HG03159 (cell line): ENCODE data around the gene RAD51.

Experiments
- ATAC-seq: cut with Tn5 transposase; IDR thresholded peaks from one replicate; pipeline ENCODE4 v1.9.1; 2021; ENCODE audit warnings: mild to moderate bottlenecking, moderate library complexity; ENCODE audit not compliant: unreplicated experiment

Gene RAD51

GRCh38 chr15:40759961-40760360, 65.0 kb downstream of the RAD51 start:
- ATAC-seq = no peak

- ATAC-seq = no peak
Observed at GRCh38 chr15:40762919-40763800, 68.2 kb downstream of the RAD51 start.

- ATAC-seq = peak; percentile 44
Observed at GRCh38 chr15:40763801-40764628, 69.0 kb downstream of the RAD51 start, which contains the start of gene GCHFR. GCHFR (plus strand) TSS chr15:40764068; CDS start chr15:40764181, 113 bp downstream.

GRCh38 chr15:40764629-40765103, 69.7 kb downstream of the RAD51 start:
- no peak for ATAC-seq

GRCh38 chr15:40766194-40766815, 71.3 kb downstream of the RAD51 start:
- no peak for ATAC-seq

GRCh38 chr15:40766906-40767837, 72.2 kb downstream of the RAD51 start:
- no peak for ATAC-seq

- ATAC-seq = no peak
Observed at GRCh38 chr15:40767838-40768500, 73.0 kb downstream of the RAD51 start.

- no peak for ATAC-seq
Observed at GRCh38 chr15:40768521-40769273, 73.7 kb downstream of the RAD51 start.

- no peak for ATAC-seq
Observed at GRCh38 chr15:40769274-40770146, 74.5 kb downstream of the RAD51 start, which contains the start of gene C15orf62. C15orf62 (plus strand) TSS chr15:40769980; CDS start chr15:40770496, 516 bp downstream.

GRCh38 chr15:40770147-40770721, 75.3 kb downstream of the RAD51 start:
- ATAC-seq = no peak

- no peak for ATAC-seq
Observed at GRCh38 chr15:40771242-40771641, 76.3 kb downstream of the RAD51 start.

GRCh38 chr15:40772014-40772413, 77.0 kb downstream of the RAD51 start:
- ATAC-seq = no peak

GRCh38 chr15:40773496-40773895, 78.5 kb downstream of the RAD51 start:
- ATAC-seq = no peak

GRCh38 chr15:40773902-40774301, 78.9 kb downstream of the RAD51 start:
- ATAC-seq = no peak

- ATAC-seq = no peak
Observed at GRCh38 chr15:40775007-40775406, 80.0 kb downstream of the RAD51 start.

GRCh38 chr15:40775740-40776536, 81.0 kb downstream of the RAD51 start:
- no peak for ATAC-seq
